ENCODE measurements around the gene SOX5. TPM values are rescaled to one million over a fixed set of nuclear protein-coding genes. Genes with fewer than 3 reads are reported as not detected.
"Not testable (repeated sequence)": the region's sequence is repeated elsewhere in the genome, so short reads cannot be mapped to it uniquely, and the experiment has no call there.

Gene SOX5
- total RNA-seq, 1 donor from 2014 or later = 20.1 TPM

DNA sequence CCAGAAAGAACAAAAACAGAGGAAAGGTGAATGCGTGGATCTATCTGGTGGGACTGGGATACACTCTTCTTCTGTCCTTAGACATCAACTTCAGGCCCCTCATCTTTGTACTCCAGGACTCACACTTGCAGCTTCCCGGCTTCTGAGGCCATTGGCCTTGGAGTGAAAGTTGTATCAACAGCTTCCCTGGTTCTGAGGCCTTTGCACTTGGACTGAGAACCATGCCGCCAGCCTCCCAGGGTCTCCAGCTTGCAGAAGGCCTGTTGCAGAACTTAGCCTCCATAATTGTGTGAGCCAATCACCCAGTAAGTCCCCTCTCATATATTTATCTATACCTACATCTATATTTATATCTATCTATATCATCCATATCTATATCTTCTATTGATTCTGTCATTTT, 218.4 kb downstream of the SOX5 start:
- no peaks in the 10 kb centered on the region for H3K36me3 ChIP-seq
- intact Hi-C loops (cut with DNase I) = no loop called here
- no peak overlapping the region for H3K27ac ChIP-seq
- H3K9me3 ChIP-seq = no peaks in the 10 kb centered on the region
- H3K4me3 ChIP-seq = no peak overlapping the region
- no peaks in the 10 kb centered on the region for H3K4me1 ChIP-seq
- no peak for TF ChIP-seq CTCF (IDR thresholded peaks at IDR 0.05)
- DNase-seq (no peak), ATAC-seq (no peak)
- no peaks in the 10 kb centered on the region for H3K27me3 ChIP-seq

DNA sequence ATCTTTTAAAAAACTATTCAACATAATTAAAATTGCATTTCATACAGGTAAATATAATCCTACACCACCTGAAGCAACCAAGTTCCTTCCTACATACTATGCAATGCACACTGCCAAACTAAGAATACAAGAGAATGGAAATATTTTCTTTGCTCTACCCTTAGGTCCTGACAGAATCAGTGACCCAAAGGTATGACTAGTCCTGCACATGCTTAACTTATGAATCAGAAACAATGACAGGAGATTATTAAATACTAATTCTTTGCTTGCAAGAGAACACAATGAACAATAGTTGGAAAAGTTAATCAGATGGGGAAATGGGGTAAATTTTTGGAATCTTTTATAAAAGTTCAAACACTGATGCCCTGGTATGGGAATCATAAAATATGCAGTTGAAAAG, 220.1 kb downstream of the SOX5 start:
- intact Hi-C loops (cut with DNase I) = no loop called here
- H3K4me1 ChIP-seq = no peaks in the 10 kb centered on the region
- TF ChIP-seq CTCF (IDR thresholded peaks at IDR 0.05) = no peak
- H3K4me3 ChIP-seq = no peak overlapping the region
- no peak overlapping the region for H3K27ac ChIP-seq
- DNase-seq = no peak
- no peak for ATAC-seq
- no peaks in the 10 kb centered on the region for H3K36me3 ChIP-seq
- H3K9me3 ChIP-seq = no peaks in the 10 kb centered on the region
- no peaks in the 10 kb centered on the region for H3K27me3 ChIP-seq

DNA sequence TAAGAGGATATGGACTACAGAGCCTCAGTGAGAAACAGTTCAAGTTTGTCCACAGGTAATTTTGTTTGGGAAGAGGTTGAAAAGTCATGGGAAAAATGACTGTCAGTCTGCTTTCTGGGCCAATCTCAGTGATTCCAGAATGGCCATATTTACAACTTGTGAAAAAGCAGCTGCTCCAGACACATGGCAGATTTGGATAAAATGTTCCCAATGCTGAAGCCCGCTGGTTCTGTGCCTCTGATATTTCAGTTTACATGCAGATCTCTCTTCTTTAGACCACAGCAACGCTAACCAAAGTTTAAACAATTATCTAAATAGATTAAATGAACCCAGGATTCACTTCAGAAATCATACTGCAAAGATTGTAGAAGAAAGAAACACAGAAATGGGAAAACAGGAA, 222.8 kb downstream of the SOX5 start:
- DNase-seq (no peak), ATAC-seq (no peak)
- Histone ChIP-seq H3K36me3 (no peaks in the 10 kb centered on the region), H3K27me3 (no peaks in the 10 kb centered on the region), H3K27ac (no peak overlapping the region), H3K9me3 (no peaks in the 10 kb centered on the region), H3K4me1 (no peaks in the 10 kb centered on the region), H3K4me3 (no peak overlapping the region)
- intact Hi-C loops (cut with DNase I) = no loop called here
- no peak for TF ChIP-seq CTCF (IDR thresholded peaks at IDR 0.05)

DNA sequence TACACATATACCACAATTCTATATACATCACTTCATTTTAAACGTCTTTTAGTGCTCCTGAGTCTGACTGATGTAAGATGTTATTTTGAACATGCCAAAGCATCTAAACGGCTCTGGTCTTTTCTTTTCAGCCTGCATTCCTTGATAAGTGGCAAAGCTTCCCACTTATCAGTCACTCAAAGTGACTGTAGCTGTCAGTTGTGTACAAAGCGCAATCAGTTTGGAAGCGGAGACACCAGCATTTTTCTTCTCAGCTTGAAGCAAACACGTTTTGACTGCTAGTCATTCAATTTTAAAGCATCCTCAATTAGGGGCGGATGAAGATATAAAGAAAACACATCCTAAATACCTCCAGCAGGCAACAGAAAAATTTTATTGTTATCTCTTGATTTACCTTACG, 226.8 kb downstream of the SOX5 start:
- intact Hi-C loops (cut with DNase I) = no loop called here
- Histone ChIP-seq H3K4me1 (no peaks in the 10 kb centered on the region), H3K27me3 (no peaks in the 10 kb centered on the region), H3K4me3 (no peak overlapping the region), H3K36me3 (no peaks in the 10 kb centered on the region), H3K27ac (no peak overlapping the region), H3K9me3 (no peaks in the 10 kb centered on the region)
- TF ChIP-seq CTCF (IDR thresholded peaks at IDR 0.05) = no peak
- DNase-seq (no peak), ATAC-seq (no peak)

DNA sequence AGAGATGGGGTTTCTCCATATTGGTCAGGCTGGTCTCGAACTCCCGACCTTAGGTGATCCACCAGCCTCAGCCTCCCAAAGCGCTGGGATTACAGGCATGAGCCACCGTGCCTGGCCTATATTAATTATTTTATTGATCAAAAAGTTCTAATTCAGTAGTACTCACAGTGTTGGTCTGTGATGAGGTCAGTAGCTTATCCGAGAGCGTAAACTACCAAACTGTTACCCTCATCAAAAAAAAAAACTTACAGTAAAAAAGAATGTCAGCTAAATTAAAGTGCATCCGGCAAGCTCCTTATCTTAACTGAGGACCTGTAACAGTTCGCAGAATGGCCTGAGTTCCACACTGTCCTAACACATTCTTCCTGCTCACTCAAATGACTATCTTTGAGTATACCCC, 228.2 kb downstream of the SOX5 start:
- Histone ChIP-seq H3K9me3 (no peaks in the 10 kb centered on the region), H3K4me1 (no peaks in the 10 kb centered on the region), H3K27me3 (no peaks in the 10 kb centered on the region), H3K4me3 (no peak overlapping the region), H3K36me3 (no peaks in the 10 kb centered on the region), H3K27ac (no peak overlapping the region)
- DNase-seq (no peak), ATAC-seq (no peak)
- intact Hi-C loops (cut with DNase I) = no loop called here
- no peak for TF ChIP-seq CTCF (IDR thresholded peaks at IDR 0.05)

GRCh38 chr12:23719493-23719892, 230.0 kb downstream of the SOX5 start:
- DNase-seq (no peak), ATAC-seq (no peak)
- Histone ChIP-seq H3K36me3 (no peaks in the 10 kb centered on the region), H3K4me3 (no peak overlapping the region), H3K4me1 (no peaks in the 10 kb centered on the region), H3K27me3 (no peaks in the 10 kb centered on the region), H3K27ac (no peak overlapping the region), H3K9me3 (no peaks in the 10 kb centered on the region)
- TF ChIP-seq CTCF (IDR thresholded peaks at IDR 0.05) = no peak
- intact Hi-C loops (cut with DNase I) = no loop called here

- H3K36me3 ChIP-seq; ATAC-seq; H3K27ac ChIP-seq; H3K4me1 ChIP-seq; H3K27me3 ChIP-seq; H3K9me3 ChIP-seq; H3K4me3 ChIP-seq; intact Hi-C loops (cut with DNase I); DNase-seq: not testable (repeated sequence)
Observed at GRCh38 chr12:23710361-23710760, 239.1 kb downstream of the SOX5 start.

Measured in upper lobe of right lung (tissue), 1 donor.